GM10248 (cell line): ENCODE results near the gene OTULIN.

Experiments
- CTCF ChIA-PET: fragments of 300-600 bp; sonication (Branson Sonifier 250); formaldehyde crosslinking; extraction: SDS; loops from one replicate; lab custom pipeline; 2021; ENCODE audit warnings: antibody characterized with exemption; lab: Yijun Ruan, JAX
- POLR2A ChIA-PET: fragments of 350-650 bp; sonication (Branson Sonifier 250); formaldehyde crosslinking; extraction: SDS; loops from one replicate; lab custom pipeline; 2020; ENCODE audit warnings: antibody characterized with exemption; lab: Yijun Ruan, JAX
- DNase-seq: peaks from one replicate; pipeline ENCODE4 v3.0.0; 2012; ENCODE audit errors: extremely low spot score
- CTCF ChIP-seq: IDR thresholded peaks from 2 replicates; pipeline ENCODE4 v1.5.1; 2012; ENCODE audit warnings: mild to moderate bottlenecking, low read depth; ENCODE audit errors: extremely low read depth, missing control alignments, control extremely low read depth

Gene OTULIN

DNA sequence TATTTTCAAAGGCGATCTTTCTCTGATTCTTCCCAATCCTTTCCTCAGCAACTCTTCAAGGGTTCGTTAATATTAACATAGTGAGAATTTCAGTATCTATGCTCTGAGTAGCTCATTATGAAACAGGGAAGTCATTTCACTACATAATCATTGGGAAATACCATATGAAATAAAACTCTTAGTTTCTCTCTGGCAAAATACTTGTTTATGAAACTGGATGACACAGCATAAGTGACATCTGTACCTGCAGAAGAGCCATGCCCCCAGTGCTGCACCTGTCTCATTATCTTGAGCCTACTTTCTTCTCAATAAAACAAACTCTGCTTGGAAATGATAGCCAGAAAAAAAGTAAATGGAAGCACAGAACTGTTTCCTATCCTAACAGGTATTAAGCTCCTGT is 33.8 kb upstream of the OTULIN start:
- ChIA-PET POLR2A (no interaction called here), CTCF (interaction anchor here (1.6 kb wide), 1 partner anchor 17 kb away, joined by 6 read pairs; no protein-coding TSS in a partner anchor)
- TF ChIP-seq CTCF, result no peak
- no peak for DNase-seq

- ChIA-PET CTCF (interaction anchor here (5.9 kb wide), 1 partner anchor 13 kb away, joined by 39 read pairs; no protein-coding TSS in a partner anchor), POLR2A (no interaction called here)
- TF ChIP-seq CTCF, result no peak
- DNase-seq, result no peak
These were observed 28.9 kb upstream of the OTULIN start for GRCh38 chr5:14635656-14636055.

DNA sequence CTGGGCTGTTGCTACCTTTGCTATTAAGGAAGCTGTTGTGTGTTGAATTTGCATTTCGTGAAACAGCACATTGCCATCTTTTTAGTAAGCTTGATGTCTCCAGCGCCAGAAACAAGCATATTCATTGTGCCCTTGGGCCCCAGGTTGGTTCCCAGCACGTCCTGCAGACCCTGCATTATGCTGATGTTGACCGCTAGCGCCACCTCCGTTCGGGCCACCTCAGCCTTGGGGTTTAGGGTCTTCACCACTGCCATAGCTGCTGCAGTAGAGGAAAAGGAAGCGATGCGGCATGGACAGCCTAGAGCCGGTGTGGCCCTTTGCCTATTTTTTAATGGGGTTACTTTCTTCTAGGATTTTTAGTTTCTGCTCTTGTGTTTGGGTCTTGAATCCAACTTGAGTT is 23.8 kb upstream of the OTULIN start:
- ChIA-PET CTCF (interaction anchor here (1.4 to 5.9 kb wide), 3 partner anchors 8 to 13 kb away, joined by 3 to 39 read pairs (median 3); no protein-coding TSS in a partner anchor), POLR2A (no interaction called here)
- no peak for DNase-seq
- no peak for TF ChIP-seq CTCF

GRCh38 chr5:14644623-14645237 is 19.8 kb upstream of the OTULIN start:
- TF ChIP-seq CTCF, result no peak
- ChIA-PET POLR2A (no interaction called here), CTCF (interaction anchor here (1.0 to 7.6 kb wide), 4 partner anchors 12 to 293 kb away, joined by 3 to 80 read pairs (median 7); partner anchors contain the start of gene OTULIN)
- no peak for DNase-seq

DNA sequence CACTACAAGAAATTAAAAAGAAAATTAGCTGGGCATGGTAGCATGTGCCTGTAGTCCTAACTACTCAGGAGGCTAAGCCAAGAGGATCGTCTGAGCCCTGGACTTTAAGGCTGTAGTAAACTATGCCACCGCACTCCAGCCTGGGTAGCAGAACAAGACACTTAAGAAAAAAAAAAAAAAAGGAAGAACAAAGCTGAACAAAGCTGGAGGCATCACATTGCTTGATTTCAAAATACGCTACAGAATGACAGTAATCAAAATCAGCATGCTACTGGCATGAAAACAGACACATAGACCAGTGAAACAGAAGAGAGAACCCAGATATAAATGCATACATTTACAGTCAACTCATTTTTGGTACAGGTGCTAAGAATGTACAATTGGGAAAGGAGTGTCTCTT is 14.5 kb upstream of the OTULIN start:
- CTCF ChIA-PET, result interaction anchor here (0.7 to 7.6 kb wide), 9 partner anchors 9 to 667 kb away, joined by 3 to 80 read pairs (median 39); partner anchors contain the start of gene OTULIN
- no peak for TF ChIP-seq CTCF
- POLR2A ChIA-PET, result no interaction called here
- DNase-seq, result no peak

GRCh38 chr5:14655146-14655741 is 9.3 kb upstream of the OTULIN start:
- DNase-seq, result no peak
- no peak for TF ChIP-seq CTCF
- POLR2A ChIA-PET, result no interaction called here
- CTCF ChIA-PET, result interaction anchor here (1.0 to 10.8 kb wide), 5 partner anchors 8 to 303 kb away, joined by 3 to 80 read pairs (median 5); no protein-coding TSS in a partner anchor
